AG10803 (cell line): ENCODE data around the gene COL23A1.

Experiments
- DNase-seq: peaks from one replicate; pipeline ENCODE4 v3.0.0; 2010; ENCODE audit warnings: low read depth
- H3K4me3 ChIP-seq: 2 replicates; pipeline ENCODE4 v1.5.1; 2011; ENCODE audit warnings: mild to moderate bottlenecking, low read length, control low read depth
- TF ChIP-seq, protein P1 (sequence below): conservative IDR thresholded peaks from 2 replicates; pipeline ENCODE4 v1.5.1; 2011; ENCODE audit warnings: mild to moderate bottlenecking, low read length, control low read depth, inconsistent platforms

The COL23A1 gene

DNA sequence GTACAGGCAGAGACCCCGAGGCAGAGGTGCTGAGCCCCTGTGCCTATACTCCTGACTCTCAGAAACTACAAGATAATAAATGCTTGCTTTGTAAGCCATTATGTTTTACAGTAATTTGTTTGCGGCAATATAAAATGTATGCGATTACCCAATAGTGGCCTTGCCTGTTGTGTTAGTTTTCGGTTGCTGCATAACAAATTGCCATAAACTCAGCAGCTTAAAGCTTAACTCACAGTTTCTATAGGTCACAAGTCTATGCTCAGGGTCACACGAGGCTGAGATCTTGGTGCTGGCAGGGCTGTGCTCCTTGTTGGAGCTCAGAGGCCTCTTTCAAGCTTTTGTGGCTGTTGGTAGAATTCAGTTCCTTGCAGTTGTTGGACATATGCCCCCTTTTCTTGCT lies 114.8 kb downstream of the COL23A1 start:
- DNase-seq, result no peak
- TF ChIP-seq, protein P1, sequence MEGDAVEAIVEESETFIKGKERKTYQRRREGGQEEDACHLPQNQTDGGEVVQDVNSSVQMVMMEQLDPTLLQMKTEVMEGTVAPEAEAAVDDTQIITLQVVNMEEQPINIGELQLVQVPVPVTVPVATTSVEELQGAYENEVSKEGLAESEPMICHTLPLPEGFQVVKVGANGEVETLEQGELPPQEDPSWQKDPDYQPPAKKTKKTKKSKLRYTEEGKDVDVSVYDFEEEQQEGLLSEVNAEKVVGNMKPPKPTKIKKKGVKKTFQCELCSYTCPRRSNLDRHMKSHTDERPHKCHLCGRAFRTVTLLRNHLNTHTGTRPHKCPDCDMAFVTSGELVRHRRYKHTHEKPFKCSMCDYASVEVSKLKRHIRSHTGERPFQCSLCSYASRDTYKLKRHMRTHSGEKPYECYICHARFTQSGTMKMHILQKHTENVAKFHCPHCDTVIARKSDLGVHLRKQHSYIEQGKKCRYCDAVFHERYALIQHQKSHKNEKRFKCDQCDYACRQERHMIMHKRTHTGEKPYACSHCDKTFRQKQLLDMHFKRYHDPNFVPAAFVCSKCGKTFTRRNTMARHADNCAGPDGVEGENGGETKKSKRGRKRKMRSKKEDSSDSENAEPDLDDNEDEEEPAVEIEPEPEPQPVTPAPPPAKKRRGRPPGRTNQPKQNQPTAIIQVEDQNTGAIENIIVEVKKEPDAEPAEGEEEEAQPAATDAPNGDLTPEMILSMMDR, result no peak
- no peak overlapping the region for H3K4me3 ChIP-seq

DNA sequence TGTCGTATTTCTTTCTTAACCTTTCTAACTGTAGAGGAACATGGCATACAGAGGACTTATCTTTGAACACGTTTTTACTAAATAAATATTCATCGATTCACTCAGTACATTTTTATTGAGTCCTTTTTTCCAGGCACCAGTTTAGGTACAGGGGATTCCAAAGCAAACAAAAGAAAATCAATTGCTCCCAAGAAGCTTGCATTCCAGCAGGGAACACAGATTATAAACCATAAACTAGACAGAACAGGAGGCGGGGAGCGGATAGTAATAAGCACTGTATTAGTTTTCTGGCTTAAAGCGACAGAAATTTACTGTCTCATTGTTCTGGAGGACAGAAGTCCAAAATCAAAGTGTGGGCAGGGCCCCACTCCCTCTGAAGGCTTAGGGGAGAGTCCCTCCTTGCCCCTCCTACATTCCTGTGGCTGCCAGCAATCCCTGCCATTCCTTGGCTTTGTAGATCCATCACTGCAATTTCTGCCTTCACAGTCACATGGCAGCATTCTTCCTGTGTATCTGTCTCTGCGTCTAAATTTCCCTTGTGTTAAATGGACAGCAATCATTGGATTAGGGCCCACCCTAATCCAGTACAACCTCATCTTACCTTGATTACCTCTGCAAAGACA lies 115.5 kb downstream of the COL23A1 start:
- peak; percentile 26 for DNase-seq
- TF ChIP-seq, protein P1, result no peak
- H3K4me3 ChIP-seq, result no peak overlapping the region

DNA sequence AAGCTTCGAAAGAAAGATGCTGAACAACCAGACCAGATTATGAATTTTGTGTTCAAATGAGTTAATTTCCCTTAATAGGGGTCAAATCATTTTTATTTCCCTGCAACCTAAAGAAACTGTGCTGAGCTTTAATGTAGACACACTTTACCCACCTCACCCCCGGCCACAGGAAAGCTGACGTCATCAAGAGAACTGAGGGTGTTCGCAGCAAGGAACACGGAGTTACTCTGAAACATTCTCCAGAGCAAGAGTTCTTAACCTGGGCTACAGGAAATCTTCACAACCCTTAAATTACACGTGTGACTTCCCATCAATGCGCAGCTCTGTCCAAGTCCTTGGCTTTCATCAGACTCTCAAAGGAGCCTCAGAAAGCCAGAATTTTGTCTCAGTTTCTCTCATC lies 116.3 kb downstream of the COL23A1 start:
- TF ChIP-seq, protein P1, result no peak
- no peak for DNase-seq
- no peak overlapping the region for H3K4me3 ChIP-seq

DNA sequence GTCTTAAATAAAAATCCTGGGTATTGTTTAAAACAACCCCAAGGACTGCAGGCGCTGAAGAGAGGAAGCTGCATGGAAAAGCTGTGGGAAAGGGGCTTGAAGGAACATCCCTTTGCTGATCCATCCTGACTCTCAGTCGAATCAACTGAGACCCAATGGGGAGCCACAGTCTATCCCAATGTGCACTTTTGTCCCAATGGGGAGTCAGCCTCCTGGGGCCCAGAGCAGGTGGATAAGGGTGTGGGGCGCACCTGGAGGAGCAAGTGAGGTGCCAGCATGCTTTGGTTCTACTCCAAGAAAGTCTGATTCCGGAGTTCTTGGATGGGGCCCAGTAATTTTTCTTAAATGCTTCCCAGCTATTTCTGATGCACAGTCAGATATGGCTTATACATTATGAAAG lies 118.1 kb downstream of the COL23A1 start:
- no peak overlapping the region for H3K4me3 ChIP-seq
- TF ChIP-seq, protein P1, result no peak
- no peak for DNase-seq

DNA sequence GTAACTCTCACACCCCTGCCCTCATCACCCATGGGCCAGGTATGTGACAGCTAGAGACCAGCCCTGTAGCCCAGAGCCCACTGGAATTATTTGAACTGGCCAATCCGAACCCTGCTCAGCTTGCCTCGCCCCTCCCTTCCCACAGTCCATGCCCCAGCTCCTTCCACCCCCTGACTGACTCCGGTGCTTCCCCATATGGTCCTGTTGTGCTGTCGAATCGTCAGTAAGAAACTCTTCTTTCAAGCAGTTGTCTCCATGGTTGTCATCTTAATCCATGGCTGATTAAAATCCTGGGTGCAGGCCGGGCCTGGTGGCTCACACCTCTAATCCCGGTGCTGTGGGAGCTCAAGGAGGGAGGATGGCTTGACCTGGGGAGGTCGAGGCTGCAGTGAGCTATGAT lies 118.5 kb downstream of the COL23A1 start:
- DNase-seq, result no peak
- TF ChIP-seq, protein P1, result no peak
- no peak overlapping the region for H3K4me3 ChIP-seq

DNA sequence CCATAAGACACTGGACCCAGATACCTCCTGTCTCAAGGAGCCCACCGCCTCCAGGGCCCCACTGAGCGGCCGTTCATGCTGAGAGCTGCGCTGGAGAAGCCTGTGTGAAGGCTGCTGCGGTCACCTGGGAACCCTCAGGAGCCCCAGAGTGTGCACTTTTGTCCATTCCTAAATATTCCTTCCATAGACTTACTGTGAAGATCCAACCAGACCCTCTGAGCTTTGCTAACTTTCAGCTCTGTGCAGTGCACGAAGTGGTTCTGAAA lies 119.5 kb downstream of the COL23A1 start:
- no peak overlapping the region for H3K4me3 ChIP-seq
- TF ChIP-seq, protein P1, result no peak
- DNase-seq, result no peak

DNA sequence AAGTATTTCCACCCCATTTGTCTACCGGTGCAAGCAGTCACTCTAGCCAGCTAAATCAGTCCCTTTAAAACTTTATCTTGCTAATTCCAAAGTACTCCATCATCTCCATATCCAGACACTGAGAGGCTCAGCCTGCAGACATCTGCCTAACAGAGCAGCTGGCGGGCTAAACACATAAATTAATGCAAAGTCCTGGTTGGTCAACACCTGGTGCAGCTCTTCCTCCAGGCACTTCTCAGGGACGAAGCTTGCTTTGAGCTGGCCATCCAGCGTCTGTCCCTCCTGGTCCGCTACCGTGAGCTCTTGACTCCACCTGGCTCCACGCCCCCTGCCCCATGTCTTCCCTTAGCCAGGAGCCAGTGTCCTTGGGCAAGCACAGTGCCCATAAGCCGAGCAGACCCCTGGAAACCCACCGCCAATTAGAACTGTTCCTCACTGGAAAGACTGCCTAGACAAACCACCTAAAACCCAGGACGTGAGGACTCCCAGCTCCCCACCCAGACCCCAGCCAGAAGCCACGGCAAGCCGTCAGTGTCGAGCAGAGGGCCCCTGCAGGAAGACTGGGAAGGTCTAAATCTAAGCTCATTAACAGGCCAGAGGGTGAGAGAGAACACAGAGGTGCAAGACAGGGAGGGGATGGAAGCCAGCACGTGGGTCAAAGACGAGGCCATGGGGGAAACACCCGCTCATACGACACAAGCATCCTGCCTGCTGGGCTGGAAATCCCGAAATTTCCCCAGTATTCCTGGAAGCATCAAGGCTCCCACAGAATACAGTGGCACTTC lies 120.0 kb downstream of the COL23A1 start:
- TF ChIP-seq, protein P1, result no peak
- no peak for DNase-seq
- H3K4me3 ChIP-seq, result no peak overlapping the region
